ENCODE results near the gene DPF3.

The DPF3 gene

GRCh38 chr14:72612041-72612440 is 281.9 kb downstream of the DPF3 start:
- DNase-seq: no peak

GRCh38 chr14:72611506-72611905 is 282.4 kb downstream of the DPF3 start:
- no peak for DNase-seq

GRCh38 chr14:72610831-72611200 is 283.1 kb downstream of the DPF3 start:
- no peak for DNase-seq

DNA sequence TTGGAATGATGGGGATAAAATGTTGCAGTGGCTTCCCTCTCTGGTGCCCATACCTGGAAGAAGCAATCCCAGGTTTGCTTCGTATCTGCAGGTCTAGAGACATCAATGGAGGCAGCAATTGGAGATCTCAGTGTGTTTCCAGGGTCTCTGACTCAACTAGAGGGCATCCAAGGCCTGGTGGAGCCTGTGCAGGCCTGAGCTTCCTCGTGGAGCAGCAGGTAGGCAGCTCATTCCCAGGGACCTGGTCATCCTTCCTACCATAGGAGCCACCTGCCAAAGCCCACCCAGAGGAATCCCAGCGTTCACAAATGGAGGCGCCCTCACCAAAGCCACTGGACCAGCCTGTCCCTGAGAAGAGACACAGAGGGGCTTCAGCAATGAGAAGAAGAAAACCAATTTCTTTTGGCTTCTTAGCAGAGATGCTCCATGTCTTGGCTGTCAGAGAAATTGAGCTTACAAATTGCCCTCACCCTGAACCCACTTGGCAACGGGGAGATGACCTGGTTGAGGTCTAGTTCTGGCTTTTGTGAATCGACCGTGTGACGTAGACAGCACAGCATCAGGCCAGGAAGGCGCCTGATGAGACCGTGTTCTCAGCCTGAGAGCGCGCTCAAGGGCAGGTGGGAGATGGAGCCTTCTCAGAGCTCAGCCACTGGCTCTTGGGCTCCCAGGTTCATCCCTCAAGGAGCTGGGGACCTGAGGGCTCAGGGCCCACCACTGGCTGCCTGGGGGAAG is 283.6 kb downstream of the DPF3 start:
- no peak for DNase-seq

DNA sequence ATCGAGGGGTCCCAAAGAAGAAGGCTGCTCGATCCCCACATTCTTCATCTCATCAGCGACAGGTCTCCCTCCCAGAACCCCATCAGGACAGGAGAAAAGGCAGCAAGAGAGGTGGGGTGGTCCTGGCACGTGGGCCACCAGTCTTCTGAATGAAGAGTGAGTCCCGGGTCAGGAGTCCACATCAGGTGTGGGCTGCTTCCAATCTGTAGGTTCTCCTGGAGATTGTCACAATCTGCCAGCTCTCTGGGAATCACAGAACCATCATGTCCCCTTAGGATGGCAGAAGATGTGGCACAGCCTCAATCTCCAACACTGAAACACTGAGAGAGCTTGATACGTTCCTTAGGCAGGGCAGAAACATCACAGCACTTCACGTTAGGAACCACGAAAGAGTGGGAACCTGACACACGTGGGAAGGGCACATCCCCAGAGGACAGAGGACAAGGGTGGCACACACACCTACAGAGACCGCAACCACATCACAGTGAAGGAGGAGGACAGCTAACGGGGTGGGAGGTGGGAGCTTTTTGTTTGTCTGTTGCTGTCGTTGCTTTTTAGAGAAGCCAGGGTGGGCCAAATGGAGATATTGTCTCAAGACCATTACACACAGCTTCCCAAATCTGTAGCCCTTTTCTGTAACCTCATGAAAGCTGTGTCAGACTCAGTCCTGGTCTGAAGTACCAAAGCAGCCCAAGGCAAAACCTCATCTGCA is 284.5 kb downstream of the DPF3 start:
- no peak for DNase-seq

DNA sequence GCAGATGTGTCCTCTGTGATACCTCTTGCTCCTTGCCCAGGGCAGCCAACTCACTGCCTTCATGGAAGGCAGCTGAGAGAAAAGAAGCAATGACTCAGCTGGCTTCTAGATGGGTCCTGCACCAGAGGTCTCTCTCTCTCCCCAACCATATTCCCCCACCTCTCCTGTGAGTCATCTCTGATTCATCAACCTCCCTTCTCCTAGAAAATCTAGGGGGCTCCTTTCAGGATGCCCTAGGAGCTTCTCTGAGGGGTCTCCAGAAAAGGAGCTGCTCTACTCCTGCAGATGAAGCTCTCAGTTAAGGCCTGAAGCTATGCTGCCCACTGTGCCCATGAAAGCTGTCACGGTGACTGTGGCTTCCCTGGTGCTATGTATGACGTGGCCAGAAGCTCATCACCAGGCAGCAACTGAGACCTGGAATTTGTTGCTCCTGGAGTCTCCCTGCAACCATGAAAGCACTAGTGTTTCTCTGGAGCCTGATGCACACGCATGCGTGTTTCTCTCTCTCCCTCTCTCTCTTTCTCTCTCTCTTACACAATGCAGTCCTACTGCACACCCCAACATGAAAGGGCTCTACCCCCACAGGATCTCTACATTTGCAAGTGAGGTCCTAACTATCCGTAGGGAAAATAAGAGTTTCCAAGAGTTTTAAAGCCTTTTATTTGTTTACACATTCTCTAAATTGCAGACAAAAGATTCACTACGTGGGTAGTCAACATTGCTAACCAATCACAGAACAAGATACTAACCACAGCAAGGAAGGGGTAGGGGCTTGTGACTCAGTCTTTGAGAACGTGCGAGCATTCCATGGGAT is 285.3 kb downstream of the DPF3 start:
- no peak for DNase-seq

GRCh38 chr14:72607386-72608130 is 286.3 kb downstream of the DPF3 start:
- no peak for DNase-seq

- DNase-seq: no peak
These were observed 287.0 kb downstream of the DPF3 start for GRCh38 chr14:72606879-72607278.

GRCh38 chr14:72605921-72606220 is 288.0 kb downstream of the DPF3 start:
- no peak for DNase-seq

- no peak for DNase-seq
These were observed 288.6 kb downstream of the DPF3 start for GRCh38 chr14:72605096-72605920.

GRCh38 chr14:72604133-72604532 is 289.8 kb downstream of the DPF3 start:
- no peak for DNase-seq

- DNase-seq: no peak
These were observed 290.3 kb downstream of the DPF3 start for GRCh38 chr14:72603639-72604038.

DNA sequence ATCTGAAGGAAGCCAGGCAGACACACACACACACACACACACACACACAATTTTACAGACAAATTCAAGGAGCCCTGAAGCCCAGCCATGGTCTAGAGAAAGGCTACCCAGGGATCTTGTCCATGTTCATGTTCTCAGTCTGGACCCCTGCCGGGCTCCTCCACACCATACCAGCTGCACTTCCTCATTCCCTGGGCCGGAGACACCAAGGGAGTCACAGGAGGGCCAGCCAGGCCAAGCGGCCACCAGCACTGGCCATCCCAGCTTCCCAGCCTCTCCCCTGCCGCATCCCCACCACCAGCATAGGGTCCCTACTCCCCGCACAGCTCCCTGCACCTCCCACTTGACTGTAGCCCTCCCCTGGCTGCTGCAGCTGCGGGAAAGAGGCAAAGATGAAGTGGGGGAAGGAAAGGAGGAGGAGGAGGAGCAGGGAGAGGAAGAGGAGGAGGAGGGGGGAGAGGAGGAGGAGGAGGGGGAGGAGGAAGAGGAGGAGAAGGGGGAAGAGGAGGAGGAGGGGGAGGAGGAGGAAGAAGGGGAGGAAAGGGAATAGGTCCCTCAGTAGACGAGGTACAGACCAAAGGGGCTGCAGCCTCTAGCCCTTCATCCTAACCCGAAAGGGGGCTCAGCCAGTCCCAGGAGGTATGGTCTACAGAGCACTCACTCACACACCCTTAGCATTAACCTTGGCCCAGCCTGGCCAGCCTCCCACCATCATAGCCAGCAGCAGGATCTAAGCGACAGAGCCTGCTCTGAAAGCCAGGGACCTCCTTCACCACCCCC is 293.2 kb downstream of the DPF3 start:
- no peak for DNase-seq

GRCh38 chr14:72599579-72600470 is 294.1 kb downstream of the DPF3 start:
- no peak for DNase-seq

- DNase-seq: no peak
These were observed 295.6 kb downstream of the DPF3 start for GRCh38 chr14:72598306-72598705.

DNA sequence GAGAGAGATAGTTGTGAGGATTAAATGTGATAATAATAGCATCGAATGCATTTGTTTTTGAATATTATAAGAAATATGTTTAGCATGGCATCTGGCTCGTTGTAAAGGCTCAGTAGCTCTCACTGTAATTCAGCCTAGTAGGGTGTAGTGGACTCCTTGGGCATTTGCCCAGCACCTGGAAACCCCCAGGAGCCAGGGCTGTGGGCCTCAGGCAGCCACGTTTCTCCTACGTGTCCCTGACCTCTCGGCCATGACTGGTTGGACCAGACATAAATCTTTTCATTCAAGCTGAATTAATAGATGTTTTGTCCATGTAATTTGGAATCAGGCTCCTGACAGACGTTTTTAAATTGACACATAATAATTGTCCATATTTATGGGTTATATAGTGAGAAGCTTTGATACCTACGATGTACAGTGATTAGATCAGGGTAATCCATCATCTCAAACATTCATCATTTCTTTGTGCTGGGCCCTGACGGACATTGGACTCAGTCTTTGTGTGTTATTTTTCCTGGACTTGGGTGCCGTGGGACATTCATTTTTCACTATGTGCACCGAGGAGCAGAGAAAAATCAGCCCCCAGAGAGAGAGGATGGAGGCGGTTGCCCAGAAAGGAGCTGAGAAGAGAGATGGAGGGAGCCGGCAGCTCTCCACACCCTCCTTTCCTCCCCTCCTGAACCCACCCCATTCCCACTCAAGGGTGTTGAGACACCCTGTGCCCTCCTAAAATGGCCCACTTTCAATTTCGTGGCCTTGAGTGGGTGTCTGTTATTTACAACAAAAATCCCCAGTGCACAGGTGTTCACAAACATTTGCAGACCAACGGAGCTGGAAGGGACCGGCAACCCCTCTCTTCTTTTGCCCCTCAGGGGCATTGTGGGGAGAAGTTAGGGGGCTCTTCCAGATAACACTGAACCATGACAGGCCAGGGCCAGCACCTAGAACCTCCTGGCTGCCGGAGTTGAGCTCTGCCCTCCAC is 296.4 kb downstream of the DPF3 start:
- no peak for DNase-seq

GRCh38 chr14:72595152-72595862 is 298.6 kb downstream of the DPF3 start:
- DNase-seq: no peak
